AG04449 (cell line): Measurements from ENCODE around the gene PSD4.

Source experiments
- CTCF ChIA-PET: fragments of 350-600 bp; formaldehyde crosslinking; extraction: SDS; loops from one replicate; lab custom pipeline; 2021; ENCODE audit warnings: antibody characterized with exemption; lab: Yijun Ruan, JAX
- POLR2A ChIA-PET: fragments of 400-600, 350-600 bp; formaldehyde crosslinking; extraction: SDS; loops from one replicate; lab custom pipeline; 2020; ENCODE audit warnings: antibody characterized with exemption, inconsistent platforms; lab: Yijun Ruan, JAX
- DNase-seq: peaks from one replicate; pipeline ENCODE4 v3.0.0-alpha.2; 2010; ENCODE audit warnings: low read depth, low spot score
- H3K4me3 ChIP-seq: 2 replicates; pipeline ENCODE4 v1.5.1; 2011; ENCODE audit warnings: low read depth, mild to moderate bottlenecking, control low read depth, low read length
- TF ChIP-seq, protein P1 (sequence below): IDR thresholded peaks from one replicate; pipeline ENCODE4 v1.5.1; 2011; ENCODE audit warnings: mild to moderate bottlenecking, moderate library complexity, low read length, control low read depth, inconsistent platforms; ENCODE audit not compliant: insufficient read depth; ENCODE audit errors: missing control alignments

The PSD4 gene

DNA sequence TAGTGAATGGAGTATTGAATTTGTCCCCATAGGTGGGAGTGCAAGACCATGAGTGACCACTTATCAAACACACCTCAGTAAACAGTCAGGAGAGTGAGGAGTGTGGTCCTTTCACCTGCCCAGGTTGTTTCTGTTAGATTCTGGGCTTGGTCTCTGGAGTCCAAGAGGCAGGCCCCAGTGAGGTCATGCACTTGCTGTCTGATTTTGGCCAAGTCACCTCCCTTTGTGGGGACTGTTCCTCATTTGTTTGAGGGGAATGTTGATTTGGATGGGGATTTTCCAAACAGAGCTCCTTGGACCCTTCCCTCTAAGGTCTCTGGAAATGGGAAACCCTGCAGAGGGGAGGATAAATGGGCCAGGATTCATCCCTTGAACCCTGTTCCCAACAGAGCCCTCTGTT, 39.1 kb upstream of the PSD4 start:
- POLR2A ChIA-PET: no interaction called here
- TF ChIP-seq, protein P1, sequence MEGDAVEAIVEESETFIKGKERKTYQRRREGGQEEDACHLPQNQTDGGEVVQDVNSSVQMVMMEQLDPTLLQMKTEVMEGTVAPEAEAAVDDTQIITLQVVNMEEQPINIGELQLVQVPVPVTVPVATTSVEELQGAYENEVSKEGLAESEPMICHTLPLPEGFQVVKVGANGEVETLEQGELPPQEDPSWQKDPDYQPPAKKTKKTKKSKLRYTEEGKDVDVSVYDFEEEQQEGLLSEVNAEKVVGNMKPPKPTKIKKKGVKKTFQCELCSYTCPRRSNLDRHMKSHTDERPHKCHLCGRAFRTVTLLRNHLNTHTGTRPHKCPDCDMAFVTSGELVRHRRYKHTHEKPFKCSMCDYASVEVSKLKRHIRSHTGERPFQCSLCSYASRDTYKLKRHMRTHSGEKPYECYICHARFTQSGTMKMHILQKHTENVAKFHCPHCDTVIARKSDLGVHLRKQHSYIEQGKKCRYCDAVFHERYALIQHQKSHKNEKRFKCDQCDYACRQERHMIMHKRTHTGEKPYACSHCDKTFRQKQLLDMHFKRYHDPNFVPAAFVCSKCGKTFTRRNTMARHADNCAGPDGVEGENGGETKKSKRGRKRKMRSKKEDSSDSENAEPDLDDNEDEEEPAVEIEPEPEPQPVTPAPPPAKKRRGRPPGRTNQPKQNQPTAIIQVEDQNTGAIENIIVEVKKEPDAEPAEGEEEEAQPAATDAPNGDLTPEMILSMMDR: no peak
- DNase-seq: no peak
- CTCF ChIA-PET: interaction anchor here (1.0 to 12.3 kb wide), 9 partner anchors 10 to 255 kb away, joined by 4 to 364 read pairs (median 58); partner anchors contain the start of gene IL1RN
- H3K4me3 ChIP-seq: no peak overlapping the region

DNA sequence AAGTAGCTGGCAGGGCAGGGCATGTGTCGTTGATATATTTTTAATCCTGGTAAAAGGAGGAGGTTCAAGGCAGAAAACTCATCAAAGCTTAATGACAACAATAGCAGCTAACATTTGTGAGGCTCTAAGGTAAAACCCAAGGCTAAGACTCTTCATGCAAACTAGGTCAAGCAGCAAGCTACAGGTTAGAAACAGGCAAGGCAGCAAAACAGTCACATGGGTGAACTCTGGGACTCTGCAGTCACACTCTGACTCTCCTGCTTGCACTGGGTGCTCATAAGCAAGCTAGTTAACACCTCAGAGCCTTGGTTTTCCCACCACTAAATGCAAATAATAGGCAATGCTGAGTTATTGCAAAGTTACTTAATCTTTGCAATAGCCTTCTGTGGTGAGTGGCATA, 38.5 kb upstream of the PSD4 start:
- CTCF ChIA-PET: interaction anchor here (1.0 to 12.3 kb wide), 16 partner anchors 9 to 254 kb away, joined by 3 to 364 read pairs (median 23); partner anchors contain the start of genes IL1RN and PSD4
- DNase-seq: no peak
- POLR2A ChIA-PET: no interaction called here
- TF ChIP-seq, protein P1: no peak
- H3K4me3 ChIP-seq: no peak overlapping the region

DNA sequence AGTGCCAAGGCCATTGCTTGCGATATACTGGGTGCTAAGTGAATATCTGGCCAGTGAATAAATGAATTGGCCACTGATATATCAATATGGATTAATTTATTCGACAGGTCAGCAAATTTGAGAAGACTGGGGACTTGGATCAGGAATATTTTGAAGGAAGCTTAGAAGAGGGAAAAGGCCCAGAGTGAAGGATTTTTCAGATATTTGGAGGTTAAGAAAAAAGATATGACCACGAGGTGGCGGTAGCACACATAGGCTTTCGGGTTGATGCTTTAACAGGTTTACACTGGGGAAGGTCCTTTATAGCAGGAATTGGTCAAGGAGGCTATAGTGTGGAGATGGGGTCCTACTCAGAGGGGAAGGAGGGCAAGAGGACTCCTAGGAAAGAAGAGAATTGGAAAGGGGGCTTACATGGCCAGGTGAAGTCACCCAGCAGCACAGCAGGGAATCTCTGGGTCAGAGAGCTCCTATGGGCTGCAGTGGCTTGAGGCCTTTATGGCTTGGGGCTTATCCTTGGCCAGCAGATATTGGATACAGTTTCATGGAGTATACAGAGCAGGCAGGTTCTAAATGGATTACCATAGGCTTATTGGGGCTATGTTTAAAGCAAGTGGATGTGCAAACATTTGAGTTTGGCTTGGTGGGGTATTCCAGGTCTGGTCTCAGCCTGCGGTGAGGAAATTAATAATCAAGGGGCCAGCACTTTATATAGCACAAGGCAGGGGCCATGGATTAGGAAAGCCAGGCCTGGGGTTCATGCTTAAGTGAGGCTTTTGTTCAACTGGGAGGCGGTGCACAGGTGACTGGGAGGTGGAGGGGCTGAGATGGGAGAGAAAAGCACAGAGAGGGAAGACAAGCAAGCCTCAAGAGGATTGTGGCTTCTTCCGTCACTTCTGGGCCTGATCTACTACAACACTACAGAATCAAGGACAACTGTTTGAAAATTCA, 36.7 kb upstream of the PSD4 start:
- DNase-seq: no peak
- CTCF ChIA-PET: interaction anchor here (0.6 to 12.3 kb wide), 57 partner anchors 8 to 264 kb away, joined by 3 to 364 read pairs (median 5); partner anchors contain the start of genes IL1RN and PSD4
- POLR2A ChIA-PET: no interaction called here
- TF ChIP-seq, protein P1: peak; percentile 53
- no peak overlapping the region for H3K4me3 ChIP-seq

DNA sequence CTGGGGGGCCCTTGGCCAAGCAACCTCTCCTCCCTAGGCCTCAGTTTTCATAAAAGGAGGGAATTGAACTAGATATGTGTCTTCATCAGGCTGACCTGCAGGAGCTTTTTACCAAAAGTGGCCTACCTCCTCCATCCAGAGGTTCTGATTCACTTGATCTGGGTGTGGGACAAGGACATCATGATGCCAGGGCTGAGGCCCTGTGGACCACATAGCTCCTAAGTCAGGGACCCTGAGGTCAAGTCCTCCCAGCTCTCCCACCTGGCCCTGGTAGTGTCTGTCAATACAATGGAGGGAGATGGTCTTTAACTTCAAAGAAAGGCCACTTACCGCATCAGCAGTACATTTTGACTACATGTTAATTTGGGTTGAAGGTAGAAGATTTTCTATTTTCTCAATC, 35.9 kb upstream of the PSD4 start:
- POLR2A ChIA-PET: no interaction called here
- no peak for DNase-seq
- TF ChIP-seq, protein P1: no peak
- H3K4me3 ChIP-seq: no peak overlapping the region
- CTCF ChIA-PET: interaction anchor here (0.7 to 12.3 kb wide), 50 partner anchors 11 to 302 kb away, joined by 3 to 364 read pairs (median 6); partner anchors contain the start of genes IL1RN and PSD4

DNA sequence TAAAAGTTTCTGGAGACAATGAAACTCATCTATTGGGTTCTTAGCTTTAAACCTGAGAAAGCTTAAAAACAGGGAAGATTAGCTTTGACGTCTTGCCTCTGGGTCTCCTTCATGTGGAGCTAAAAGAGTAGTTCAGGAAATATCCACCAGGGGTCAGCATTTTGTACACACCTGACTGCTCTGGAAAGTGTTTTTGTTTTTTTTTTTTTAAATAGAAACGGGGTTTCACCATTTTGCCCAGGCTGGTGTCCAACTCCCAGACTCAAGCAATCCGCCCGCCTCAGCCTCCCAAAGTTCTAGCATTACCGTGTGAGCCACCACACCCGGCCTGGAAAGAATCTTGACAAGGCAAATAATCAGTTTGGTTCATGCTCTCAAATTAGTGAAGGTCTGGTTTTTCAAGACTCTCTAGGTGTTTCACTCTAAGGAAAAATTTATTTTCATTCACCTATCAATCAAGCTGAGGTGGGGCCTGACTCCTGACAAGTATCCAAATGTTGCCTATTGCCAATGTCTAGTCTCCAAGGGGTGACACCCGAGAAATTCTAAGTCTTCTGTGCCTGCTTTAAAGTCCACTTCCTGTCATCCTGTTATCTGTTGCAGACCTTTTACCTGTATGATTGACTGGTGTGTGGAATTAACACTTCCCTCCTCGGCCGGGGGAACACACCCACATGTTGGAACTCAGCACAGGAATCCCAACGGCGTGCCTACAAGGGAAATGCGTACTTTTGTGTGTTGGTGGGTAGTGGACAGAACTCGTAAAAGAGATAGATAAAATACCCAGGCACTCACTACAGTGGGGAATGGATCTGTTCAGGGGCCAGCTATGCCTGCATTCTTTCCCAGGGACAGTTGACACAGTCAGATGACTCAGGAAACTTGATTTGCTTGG, 35.1 kb upstream of the PSD4 start:
- ChIA-PET CTCF (interaction anchor here (0.7 to 12.3 kb wide), 49 partner anchors 10 to 302 kb away, joined by 3 to 364 read pairs (median 6); partner anchors contain the start of genes IL1RN and PSD4), POLR2A (no interaction called here)
- no peak overlapping the region for H3K4me3 ChIP-seq
- DNase-seq: no peak
- TF ChIP-seq, protein P1: peak; percentile 54
